COLO668 (cell line): ENCODE results near the gene ERI2.
A peak's percentile ranks its signal among the peaks of the same experiment; 100 is the strongest.

Experiments
- DNase-seq: peaks from one replicate; lab custom pipeline; 2025; ENCODE audit not compliant: unreplicated experiment; lab: John Stamatoyannopoulos, UW

Gene ERI2

DNA sequence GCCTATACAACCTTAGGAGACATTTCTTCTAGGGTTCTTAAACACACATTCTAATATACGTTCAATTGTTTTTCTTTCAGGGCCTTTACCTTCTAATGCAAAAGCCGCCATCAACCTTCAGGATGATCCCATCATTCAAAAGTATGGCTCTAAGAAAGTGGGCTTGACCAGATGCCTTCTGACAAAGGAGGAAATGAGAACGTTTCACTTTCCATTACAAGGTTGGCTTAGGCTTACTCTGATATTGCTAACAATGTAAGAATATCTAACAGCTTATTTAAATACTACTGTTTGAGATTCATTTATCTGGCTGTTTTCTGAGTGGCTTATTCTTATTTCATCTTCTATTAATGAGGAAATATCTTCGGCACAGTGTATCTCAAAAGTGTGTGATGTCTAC lies 15.4 kb upstream of the ERI2 start:
- no peak for DNase-seq

DNA sequence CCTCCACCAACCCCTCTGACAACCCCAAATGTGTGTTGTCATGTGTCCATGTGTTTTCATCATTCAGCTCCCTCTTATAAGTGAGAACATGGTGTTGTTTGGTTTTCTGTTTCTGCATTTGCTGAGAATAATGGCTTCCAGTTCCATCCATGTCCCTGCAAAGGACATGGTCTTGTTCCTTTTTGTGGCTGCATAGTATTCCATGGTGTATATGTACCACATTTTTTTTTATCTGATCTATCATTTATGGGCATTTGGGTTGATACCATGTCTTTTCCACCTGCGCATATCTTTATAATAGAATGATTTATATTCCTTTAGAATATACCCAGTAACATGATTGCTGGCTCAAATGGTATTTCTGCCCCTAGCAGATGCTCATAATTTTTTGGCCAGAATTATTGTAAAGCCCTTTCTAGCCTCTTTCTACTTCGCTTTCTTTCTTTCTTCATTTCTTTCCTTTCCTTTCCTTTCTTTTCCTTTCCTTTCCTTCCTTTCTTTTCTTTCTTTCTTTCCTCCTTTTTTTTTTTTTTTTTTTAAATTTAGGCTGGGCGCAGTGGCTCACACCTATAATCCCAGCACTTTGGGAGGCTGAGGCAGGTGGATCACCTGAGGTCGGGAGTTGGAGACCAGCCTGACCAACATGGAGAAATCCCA lies 12.8 kb upstream of the ERI2 start:
- DNase-seq, result no peak

DNA sequence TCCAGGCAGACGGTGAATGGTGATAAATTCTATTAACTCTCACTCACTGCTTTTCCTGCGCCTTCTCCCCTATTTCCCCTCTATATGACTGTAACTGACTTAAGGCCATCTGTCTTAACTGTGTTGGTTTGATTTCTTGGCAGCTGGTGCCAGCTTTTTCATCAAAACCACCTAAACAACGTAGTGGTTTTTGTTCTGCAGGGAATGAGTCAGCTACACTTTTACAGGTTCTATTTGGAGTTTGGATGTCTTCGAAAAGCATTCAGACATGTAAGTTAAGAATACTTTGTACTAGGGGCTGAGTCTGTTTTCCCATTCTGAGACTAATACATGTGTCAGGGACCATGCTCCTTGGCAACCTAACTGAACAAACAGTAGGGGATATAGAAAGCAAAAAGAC lies 8.5 kb upstream of the ERI2 start:
- DNase-seq, result no peak

DNA sequence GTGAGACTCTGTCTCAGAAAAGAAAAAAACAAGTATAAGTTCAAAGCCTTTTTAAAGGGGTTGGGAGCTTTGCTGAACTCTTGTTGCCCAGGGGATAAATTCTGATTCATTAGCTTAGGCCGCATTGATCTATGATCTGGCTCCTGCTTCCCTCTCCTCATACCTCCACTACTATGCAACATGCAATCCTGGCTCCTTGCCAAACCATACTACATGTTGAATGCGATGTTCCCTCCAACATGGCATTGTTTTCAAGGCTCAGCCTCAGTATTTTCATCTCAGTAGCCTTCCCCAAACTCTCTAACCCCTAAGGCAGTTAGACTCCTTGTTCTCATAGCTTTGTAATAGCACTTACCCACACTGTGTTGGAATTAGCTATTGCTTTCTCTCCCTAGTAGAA lies 6.2 kb upstream of the ERI2 start:
- DNase-seq, result no peak

DNA sequence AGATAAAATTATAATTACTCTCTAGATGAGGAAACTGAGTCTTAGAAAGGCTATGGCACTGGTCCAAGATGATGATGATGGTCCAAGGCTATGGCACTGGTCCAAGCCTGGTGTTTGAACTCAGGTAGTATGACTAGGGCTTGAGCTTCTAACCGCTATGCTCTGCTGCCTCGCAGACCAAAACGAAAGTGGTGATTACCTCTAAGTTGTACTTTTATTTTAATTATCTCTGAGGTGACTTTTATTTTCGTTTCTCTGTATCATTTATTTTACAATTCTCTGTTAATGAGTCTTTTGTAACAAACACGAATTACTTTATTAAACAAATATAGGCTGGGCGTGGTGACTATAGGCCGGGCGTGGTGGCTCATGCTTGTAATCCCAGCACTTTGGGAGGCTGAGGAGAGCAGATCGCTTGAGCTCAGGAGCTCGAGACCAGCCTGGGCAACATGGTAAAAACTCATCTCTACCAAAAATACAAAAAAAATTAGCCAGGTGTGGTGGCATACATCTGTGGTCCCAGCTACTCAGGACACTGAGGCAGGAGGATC lies 5.7 kb upstream of the ERI2 start:
- no peak for DNase-seq

DNA sequence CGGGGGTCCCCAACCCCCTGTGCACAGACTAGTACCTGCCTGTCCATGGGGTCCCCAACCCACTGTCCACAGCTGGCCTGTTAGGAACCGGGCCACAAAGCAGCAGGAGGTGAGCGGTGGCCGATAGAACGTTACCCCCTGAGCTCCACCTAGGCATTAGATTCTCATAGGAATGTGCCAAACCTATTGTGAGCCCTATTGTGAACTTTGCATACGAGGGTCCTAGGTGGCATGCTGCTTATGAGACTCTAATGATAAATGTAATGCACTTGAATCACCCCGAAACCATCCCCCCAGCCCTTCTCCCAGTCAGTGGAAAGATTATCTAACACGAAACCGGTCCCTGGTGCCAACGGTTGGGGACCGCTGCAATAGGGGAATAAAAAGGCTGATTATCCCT lies 1.6 kb upstream of the ERI2 start:
- no peak for DNase-seq

DNA sequence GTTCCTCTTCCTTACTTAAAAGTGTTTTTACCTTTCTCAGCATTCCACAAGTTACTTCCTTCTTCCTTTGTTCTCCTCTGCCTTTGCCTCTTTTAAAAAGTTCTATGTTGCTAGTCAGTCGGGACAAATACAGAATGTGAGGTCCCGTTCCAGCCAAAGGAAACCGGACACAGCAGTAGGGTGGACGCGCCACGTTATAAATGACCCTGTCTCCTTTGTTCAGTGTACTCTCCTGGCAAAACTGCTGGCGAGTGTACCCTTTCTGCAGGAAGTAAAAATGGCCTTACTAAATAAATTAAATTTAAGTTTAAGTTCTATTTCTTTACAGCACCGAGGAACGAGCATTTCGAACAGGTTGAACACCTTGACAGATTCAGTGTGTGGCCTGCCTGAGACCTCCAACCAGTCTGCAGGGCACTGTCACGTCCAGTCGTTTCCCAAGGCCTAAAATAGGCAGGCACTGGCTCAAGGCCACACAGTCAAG lies 546 bp downstream of the ERI2 start:
- peak; percentile 35 for DNase-seq

DNA sequence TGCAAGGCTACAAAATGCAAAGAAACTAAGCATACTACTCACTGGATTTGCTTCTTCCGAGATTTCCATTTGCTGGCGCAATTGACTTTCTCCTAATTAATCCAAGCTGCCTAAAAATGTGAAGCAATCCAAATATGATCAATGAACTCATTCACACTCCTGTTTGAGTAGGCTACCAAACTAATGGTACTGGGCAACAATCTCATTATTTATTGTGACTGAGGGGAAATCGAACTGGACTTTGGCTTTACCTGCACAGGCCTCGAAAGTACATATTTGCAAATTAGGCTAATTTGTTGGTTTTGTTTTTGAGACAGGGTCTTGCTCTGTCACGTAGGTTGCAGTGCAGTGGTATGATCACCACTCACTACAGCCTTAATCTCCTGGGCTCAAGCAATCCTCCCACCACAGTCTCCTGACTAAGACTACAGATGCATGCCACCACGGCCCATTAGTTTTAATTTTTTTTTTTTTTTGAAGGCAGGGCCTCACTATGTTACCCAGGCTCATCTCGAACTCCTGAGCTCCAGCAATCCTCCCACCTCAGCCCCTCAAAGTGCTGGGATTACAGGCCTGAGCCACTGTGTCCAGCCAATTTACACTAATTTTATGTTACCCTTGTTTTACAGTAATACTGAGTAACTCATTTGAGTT lies 2.6 kb downstream of the ERI2 start:
- no peak for DNase-seq

DNA sequence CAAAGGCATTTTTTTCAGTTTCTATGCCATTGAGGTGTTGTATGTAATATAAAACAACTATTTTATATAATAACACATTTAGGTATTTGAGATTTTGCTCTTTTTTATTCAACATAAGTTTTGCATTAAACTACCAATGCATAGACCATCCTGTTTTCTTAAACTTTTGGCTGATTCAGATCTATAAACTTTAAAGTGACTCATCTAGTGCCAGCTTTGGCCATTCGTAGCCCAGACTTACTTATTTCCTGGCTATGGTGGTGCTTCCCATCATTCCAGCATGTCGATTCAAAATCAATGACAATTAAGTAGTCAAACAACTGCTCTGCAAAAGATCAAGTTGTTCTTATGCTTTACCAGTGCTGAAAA lies 3.1 kb downstream of the ERI2 start:
- no peak for DNase-seq

DNA sequence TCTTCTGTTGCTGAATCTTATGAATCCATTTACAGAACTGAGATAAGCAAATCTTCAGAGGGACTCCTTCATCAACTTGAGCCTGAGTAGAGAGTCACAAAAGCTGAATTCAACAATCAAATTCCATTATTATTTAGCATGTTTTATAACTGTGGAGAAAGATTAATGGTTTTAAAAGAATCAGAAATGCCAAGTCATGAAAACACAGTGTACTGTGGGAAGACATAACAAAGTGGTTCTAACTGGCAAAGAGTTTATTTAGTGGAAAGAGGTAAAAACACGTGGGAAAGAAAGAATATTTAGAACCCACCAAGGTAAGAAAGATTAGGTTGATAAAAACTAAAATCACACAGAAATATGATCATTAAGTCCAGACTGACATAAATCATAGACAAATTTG lies 5.0 kb downstream of the ERI2 start:
- DNase-seq, result no peak

DNA sequence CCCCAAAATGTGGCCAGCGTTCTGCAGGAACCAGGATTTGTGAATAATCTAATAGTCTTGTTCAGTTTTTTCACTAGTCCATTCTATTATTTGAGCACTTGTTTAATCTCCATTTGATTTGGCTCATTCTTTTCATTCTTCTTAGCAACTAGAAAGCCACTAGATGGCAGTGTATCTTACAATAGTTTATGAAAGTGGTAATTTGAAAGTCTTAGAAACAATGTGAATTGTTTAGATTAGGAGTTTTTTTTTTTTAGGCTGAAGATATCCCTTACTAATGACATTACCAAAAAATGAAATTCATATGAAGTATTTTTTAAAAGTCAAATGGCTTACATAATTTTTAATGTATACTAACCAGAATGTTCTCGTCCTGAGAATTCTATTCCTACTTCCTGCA lies 6.7 kb downstream of the ERI2 start:
- no peak for DNase-seq

DNA sequence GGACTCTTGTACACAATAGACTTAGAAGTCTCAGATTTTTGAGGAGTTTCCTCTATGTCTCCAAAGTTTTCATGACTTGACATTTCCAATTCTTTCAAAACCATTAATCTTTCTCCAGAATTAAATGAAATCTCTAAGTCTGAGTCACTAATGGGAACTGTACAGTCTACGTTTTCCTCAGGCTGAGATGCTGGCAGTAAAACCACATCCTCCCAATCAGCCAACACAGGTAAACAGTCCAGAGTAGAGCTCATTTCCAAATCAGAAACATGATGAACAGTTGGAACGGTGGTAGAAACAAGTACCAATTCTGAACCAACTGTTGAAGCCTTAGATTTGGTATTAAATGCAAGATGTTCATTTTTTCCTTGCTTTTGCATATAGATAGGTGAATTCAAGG lies 7.9 kb downstream of the ERI2 start:
- DNase-seq, result no peak

DNA sequence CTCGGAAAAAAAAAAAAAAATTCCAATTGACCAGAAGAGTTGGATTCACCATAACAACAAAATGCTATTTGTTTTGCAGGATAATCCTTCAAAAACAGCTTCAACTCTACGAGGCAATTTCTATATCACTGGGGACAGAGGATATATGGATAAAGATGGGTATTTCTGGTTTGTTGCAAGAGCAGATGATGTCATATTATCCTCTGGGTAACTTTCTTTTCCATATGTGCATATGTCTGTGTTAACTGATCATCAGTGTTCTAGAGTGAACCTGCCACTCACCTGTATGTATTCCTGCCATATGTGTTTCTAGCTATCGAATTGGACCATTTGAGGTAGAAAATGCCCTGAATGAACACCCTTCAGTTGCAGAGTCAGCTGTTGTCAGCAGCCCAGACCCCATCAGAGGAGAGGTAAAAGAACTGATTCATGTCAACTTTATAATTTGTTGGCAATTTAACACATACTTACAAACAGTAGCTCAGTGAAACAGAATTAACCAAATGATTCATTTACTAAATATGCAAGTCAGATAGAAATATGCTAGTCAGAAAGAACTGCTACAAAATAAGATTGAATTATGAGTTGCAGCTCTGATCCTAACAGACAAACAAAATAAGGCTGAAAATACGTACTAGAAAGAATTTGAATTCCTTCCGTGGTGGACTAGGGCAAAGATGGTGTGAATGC lies 14.2 kb downstream of the ERI2 start:
- DNase-seq, result no peak

DNA sequence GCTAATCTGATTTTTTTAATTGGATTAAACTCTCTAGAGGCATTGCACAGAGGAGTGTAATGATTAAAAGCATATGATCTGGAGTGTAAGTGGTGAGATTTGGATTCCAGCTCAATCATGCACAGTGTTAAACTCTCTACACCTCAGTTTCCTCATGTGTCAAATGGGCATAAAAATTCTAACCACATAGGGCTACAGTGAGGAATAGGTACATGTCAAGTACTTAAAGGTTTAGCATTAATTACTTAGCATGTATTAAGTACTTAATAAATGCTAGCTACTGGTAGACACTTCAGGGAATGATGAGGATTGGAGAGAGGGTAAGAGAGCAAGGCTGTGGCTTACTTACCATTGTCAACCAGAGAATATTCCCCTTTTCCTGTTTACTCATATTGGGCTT lies 17.1 kb downstream of the ERI2 start:
- DNase-seq, result no peak

DNA sequence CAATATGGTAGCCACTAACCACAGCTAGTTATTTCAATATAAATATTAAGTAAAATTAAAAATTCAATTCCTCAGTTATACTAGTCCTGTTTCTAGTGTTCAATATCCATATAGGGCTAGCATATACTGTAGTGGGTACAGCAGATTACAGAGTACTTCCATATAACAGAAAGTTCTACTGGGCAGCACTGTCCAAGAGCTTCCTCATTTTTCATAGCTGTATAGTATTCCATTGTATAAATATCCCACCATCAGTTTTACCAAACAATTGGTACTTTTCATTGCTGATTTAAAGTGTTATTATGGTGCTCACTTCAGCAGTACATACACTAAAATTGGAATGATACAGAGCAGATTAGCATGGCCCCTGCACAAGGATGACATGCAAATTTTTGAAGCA lies 22.1 kb downstream of the ERI2 start:
- DNase-seq, result no peak

DNA sequence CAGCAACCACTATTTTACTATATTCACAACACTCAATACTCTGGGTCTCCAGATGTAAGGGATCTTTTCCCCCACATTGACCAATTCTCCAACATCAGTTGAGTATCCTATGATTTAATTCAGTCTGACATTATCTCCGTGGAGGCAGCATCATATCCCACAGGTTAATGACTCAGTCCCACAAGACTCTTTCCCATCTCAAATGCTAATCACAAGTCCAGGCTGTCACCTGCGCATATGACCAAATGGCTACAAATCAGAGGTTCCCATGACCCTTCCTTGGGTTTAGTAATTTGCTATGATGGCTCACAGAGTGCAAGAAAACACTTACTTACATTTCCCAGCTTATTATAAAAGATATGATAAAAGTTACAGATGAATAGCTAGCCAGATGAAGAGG lies 23.8 kb downstream of the ERI2 start:
- no peak for DNase-seq

DNA sequence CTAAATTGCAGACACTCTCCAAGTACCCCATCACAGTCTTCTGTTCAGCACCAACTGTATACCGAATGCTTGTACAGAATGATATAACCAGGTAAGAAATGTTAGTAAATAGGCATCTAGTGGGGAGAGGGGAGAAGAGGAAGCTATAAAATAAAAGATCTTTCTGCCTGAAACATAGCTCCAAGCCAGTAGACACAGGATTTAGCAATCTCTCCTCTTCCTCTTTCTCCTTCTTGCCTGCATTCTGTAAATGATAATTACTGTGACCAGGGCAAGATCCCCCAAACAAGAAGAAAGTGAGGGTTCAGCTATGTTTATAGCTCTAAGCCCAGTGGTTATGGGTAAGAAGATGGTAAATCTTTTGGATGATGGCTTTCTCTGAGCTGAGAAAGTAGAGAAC lies 24.6 kb downstream of the ERI2 start:
- no peak for DNase-seq

DNA sequence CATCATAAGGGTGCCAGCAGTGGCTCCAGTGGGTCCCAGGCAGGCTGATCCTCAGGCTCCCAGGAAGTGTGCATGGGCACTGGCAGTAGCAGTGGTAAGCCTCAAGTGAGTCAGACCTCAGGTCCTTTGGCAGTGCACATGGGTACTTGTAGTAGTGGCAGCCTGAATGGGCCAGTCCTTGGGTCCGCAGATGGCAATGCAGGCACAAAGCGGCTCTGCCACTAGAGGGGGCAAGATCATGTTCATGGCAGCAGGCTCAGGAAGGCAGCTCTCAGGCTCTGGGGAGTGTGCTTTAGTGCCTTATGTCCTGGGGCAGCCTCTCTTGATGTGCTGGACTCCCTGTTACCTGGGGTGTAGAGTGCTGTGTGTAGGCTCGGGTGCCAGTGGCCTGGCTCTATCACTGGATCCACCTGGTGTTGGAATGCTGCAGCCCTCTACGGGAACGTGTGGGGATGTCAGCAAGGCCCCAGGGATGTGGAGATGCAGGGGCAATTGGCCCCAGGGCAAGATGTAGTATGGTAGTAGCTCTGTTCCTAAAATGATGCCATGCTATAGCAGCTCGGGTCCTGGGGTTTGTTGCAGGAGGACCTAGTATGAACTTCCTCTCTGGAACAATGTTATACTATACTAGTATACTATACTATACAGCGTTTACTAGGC lies 31.4 kb downstream of the ERI2 start:
- peak; percentile 59 for DNase-seq

DNA sequence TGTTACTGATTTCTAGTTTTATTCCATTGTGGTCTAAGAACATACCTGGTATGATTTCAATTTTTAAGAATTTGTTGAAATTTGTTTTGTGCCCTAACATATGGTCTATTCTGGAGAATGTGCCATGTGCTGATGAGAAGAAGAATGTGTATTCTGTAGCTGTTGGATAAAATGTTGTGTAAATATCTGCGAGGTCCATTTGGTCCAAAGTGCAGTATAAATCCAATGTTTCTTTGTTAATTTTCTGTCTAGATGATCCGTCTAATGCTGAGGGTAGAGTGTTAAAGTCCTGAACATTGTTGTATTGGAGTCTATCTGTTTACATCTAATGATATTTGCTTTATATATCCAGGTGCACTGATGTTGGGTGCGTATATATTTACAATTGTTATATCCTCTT lies 32.6 kb downstream of the ERI2 start:
- no peak for DNase-seq

DNA sequence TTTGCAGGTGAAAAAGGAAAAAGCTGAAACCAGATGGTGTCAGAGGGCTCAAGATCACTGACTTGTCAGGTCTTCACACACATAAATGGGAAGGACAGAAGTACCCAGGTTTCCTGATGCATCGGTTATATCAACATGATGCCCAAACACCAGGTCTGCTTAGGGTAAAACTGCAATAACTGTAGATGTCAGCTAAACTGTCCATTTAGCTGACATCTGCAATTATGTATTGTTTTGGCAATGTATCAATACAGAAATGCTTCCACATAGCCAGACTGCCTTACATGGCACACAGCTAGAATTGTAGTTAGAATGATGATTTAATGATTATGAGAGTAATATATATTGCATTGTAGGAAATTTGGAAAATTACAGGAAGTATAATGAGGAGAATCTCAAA lies 37.5 kb downstream of the ERI2 start:
- DNase-seq, result no peak

DNA sequence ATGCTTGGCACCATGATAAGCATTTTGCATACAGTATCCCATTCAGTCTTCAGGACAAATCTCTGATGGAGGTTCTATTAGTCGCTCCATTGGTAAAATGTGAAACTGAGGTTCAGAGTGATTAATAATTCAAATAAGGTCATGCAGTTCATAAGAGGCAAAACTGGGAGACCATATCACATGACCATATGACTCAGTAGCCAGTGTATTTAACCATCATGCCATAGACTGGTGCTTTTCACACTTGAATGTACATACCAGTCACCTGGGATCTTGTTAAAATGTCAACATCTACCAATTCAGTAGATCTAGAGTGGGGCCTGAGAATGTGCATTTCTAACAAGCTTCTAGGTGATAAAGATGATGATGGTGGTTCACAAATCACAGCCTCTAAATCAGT lies 38.2 kb downstream of the ERI2 start:
- DNase-seq, result no peak

DNA sequence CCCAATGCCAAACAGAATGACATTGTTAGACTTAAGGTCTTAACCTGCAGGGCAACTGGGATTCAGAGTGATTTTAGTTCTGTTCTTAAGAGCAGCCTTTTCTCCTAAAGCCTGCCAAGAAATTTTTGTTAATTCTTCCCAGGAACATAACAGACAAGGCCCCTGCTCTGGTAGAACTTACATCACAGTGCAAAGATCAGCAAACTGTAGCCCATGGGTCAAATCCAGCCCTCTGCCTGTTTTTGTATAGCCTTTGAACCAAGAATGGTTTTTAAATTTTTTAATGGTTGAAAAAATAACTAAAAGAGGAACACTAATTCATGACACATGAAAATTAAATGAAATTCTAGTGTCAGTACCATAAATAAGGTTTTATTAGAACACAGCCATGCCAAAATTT lies 38.7 kb downstream of the ERI2 start:
- DNase-seq, result no peak
